ENCODE results near the gene PTTG1IP. TPM values are rescaled to one million over a fixed set of nuclear protein-coding genes. Genes with fewer than 3 reads are reported as not detected.

The PTTG1IP gene
- total and polyA plus RNA-seq, 2 of the 4 experiments (the other 2 are of a cell fraction): 167 to 194 TPM

DNA sequence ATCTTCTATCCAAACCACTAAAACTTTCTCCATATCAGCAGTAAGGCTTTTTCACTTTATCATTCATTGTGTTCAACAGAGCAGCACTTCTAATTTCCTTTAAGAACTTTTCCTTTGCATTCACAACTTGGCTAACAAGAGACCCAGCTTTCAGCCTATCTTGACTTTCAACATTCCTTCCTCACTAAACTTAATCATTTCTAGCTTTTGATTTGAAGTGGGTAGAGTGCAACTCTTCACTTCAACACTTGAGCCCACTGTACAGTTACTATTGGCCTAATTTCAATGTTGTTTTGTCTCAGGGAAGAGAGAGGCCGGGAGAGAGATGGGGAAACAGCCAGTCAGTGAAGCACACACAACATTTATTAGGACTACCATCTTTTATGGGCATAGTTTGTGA, 73.8 kb downstream of the PTTG1IP start:
- peaks cover 56% of the 10 kb centered on the region for H4K20me1 ChIP-seq (ENCODE audit: insufficient read depth, low read length)
- BruUV-seq (replicated peaks): no TSS peak
- no CpG with 5 or more reads among the region's 1 CpG for WGBS, 2 experiments (ENCODE audit: extremely low coverage in 2 of 2, insufficient read length in 1 of 2)

More for the DNA sequence above, 73.8 kb downstream of the PTTG1IP start:
- Histone ChIP-seq H4K91ac (ENCODE audit: insufficient read depth, low read depth, low read length) (no peak overlapping the region), H3K56ac (ENCODE audit: extremely low read depth, insufficient read depth, low read length) (no peak overlapping the region), H3K9ac (ENCODE audit: low read depth, low read length) (no peak overlapping the region), H2BK5ac (ENCODE audit: low read depth, low read length, poor library complexity, severe bottlenecking) (no peak overlapping the region), H2AFZ (replicated peaks; ENCODE audit: low read length, poor library complexity) (no peak overlapping the region), H3K79me1 (ENCODE audit: low read depth in 1 of 2, low read length in 2 of 2) (peaks cover 41 to 85% of the 10 kb centered on the region in 2 experiments), H3K27me3 (ENCODE audit: control insufficient read depth, insufficient read depth, low read length) (no peaks in the 10 kb centered on the region), H3K18ac (ENCODE audit: low read depth, low read length) (no peak overlapping the region), H2AK5ac (ENCODE audit: low read depth, low read length) (no peak overlapping the region), H3K4me1 (ENCODE audit: control insufficient read depth, insufficient read depth, low read length) (peaks cover 3% of the 10 kb centered on the region; the same call in 1 of the 2 replicates), H3K4ac (ENCODE audit: low read depth, low read length) (no peak overlapping the region), H3K4me3 (ENCODE audit: insufficient read depth, low read depth, low read length) (no peak overlapping the region), H2BK15ac (ENCODE audit: low read depth, low read length) (no peak overlapping the region), H2BK20ac (ENCODE audit: low read depth, low read length) (no peak overlapping the region), H3K4me2 (ENCODE audit: low read depth, low read length) (no peak overlapping the region), H2BK120ac (ENCODE audit: low read depth, low read length) (no peak overlapping the region), H2AK9ac (replicated peaks; ENCODE audit: low read depth, low read length, poor library complexity) (no peak overlapping the region), H3K9me3 (ENCODE audit: control insufficient read depth, insufficient read depth, low read length) (no peaks in the 10 kb centered on the region), H3K23ac (ENCODE audit: low read depth, low read length) (no peak overlapping the region), H3K9me1 (ENCODE audit: insufficient read depth, low read length) (peaks cover 7% of the 10 kb centered on the region; the same call in 1 of the 2 replicates), H4K8ac (ENCODE audit: low read depth in 2 of 2, low read length in 2 of 2) (no peak overlapping the region), H4K5ac (ENCODE audit: low read depth, low read length) (no peak overlapping the region), H3K14ac (replicated peaks; ENCODE audit: low read depth, low read length) (no peak overlapping the region), H3K36me3 (ENCODE audit: control insufficient read depth, insufficient read depth, low read length) (peaks cover 13% of the 10 kb centered on the region), H3K27ac (ENCODE audit: insufficient read depth, low read length) (no peak overlapping the region)
- TF ChIP-seq FOS (IDR thresholded peaks at IDR 0.05; ENCODE audit: low read depth, low read length) (no peak), MAZ (IDR thresholded peaks at IDR 0.05; ENCODE audit: borderline replicate concordance, low read depth, low read length) (no peak), CHD1 (IDR thresholded peaks at IDR 0.05; ENCODE audit: low read depth, low read length) (no peak), BHLHE40 (IDR thresholded peaks at IDR 0.05; ENCODE audit: low read depth, low read length) (no peak), RAD21 (IDR thresholded peaks at IDR 0.05; ENCODE audit: low read length) (no peak), POLR2A (IDR thresholded peaks at IDR 0.05; ENCODE audit: low read depth, low read length) (no peak), RFX5 (IDR thresholded peaks at IDR 0.05; ENCODE audit: low read depth, low read length) (no peak), SMC3 (IDR thresholded peaks at IDR 0.05; ENCODE audit: low read depth, low read length) (no peak), CEBPB (IDR thresholded peaks at IDR 0.05; ENCODE audit: low read depth, low read length) (no peak), NFE2L2 (IDR thresholded peaks at IDR 0.05; ENCODE audit: low read depth, low read length) (no peak)
- TF ChIP-seq, protein P1, sequence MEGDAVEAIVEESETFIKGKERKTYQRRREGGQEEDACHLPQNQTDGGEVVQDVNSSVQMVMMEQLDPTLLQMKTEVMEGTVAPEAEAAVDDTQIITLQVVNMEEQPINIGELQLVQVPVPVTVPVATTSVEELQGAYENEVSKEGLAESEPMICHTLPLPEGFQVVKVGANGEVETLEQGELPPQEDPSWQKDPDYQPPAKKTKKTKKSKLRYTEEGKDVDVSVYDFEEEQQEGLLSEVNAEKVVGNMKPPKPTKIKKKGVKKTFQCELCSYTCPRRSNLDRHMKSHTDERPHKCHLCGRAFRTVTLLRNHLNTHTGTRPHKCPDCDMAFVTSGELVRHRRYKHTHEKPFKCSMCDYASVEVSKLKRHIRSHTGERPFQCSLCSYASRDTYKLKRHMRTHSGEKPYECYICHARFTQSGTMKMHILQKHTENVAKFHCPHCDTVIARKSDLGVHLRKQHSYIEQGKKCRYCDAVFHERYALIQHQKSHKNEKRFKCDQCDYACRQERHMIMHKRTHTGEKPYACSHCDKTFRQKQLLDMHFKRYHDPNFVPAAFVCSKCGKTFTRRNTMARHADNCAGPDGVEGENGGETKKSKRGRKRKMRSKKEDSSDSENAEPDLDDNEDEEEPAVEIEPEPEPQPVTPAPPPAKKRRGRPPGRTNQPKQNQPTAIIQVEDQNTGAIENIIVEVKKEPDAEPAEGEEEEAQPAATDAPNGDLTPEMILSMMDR (conservative IDR thresholded peaks at IDR 0.05; ENCODE audit: low read depth, low read length): no peak
- TF ChIP-seq, protein P2, sequence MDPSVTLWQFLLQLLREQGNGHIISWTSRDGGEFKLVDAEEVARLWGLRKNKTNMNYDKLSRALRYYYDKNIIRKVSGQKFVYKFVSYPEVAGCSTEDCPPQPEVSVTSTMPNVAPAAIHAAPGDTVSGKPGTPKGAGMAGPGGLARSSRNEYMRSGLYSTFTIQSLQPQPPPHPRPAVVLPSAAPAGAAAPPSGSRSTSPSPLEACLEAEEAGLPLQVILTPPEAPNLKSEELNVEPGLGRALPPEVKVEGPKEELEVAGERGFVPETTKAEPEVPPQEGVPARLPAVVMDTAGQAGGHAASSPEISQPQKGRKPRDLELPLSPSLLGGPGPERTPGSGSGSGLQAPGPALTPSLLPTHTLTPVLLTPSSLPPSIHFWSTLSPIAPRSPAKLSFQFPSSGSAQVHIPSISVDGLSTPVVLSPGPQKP (IDR thresholded peaks at IDR 0.05; ENCODE audit: borderline replicate concordance, low read depth, low read length): no peak
- TF ChIP-seq, protein P3, sequence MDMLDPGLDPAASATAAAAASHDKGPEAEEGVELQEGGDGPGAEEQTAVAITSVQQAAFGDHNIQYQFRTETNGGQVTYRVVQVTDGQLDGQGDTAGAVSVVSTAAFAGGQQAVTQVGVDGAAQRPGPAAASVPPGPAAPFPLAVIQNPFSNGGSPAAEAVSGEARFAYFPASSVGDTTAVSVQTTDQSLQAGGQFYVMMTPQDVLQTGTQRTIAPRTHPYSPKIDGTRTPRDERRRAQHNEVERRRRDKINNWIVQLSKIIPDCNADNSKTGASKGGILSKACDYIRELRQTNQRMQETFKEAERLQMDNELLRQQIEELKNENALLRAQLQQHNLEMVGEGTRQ (IDR thresholded peaks at IDR 0.05; ENCODE audit: low read depth, low read length): no peak
- in situ Hi-C loops (cut with MboI; ENCODE audit: low sequenced_read_pairs) (loop anchor here (5.0 to 25.0 kb wide), 2 partner anchors 138 to 313 kb away; no protein-coding TSS in a partner anchor), dilution Hi-C loops (cut with HindIII; ENCODE audit: low sequenced_read_pairs, unreplicated experiment) (no loop called here), intact Hi-C loops (cut with micrococcal nuclease) (loop anchor here (2.0 to 10.0 kb wide), 3 partner anchors 73 to 335 kb away; partner anchors contain the start of gene PTTG1IP)
- ATAC-seq (ENCODE audit: low read depth): no peak
- DNase-seq: no peak
- CTCF ChIA-PET: interaction anchor here (1.0 kb wide), 1 partner anchor 10 kb away, joined by 4 read pairs; no protein-coding TSS in a partner anchor
- POLR2A ChIA-PET (ENCODE audit: unreplicated experiment): no interaction called here

Data from IMR-90 (cell line).